Panc1 (cell line): ENCODE results near the gene KHSRP. TPM values are rescaled to one million over a fixed set of nuclear protein-coding genes. Genes with fewer than 3 reads are reported as not detected.

Experiments used
- ATAC-seq: fragments of 200-7000 bp; cut with Tn5 transposase; 2 replicates; pipeline ENCODE4 v1.9.1; 2020; ENCODE audit warnings: mild to moderate bottlenecking, moderate library complexity
- BruUV-seq: library from RNA; stranded (reverse); fragments of 400-500 nt; replicated peaks from 2 replicates; lab custom pipeline; 2021; lab: Mats Ljungman, UMichigan
- CTCF ChIA-PET: fragments of 300-600 bp; sonication (Branson Sonifier 250); formaldehyde crosslinking; loops from one replicate; lab custom pipeline; 2022; ENCODE audit warnings: antibody characterized with exemption; lab: Charles Lee
- POLR2A ChIA-PET: fragments of 300-600 bp; sonication (Branson Sonifier 250); formaldehyde crosslinking; loops from one replicate; lab custom pipeline; 2022; ENCODE audit warnings: antibody characterized with exemption; lab: Charles Lee
- DNase-seq: peaks from one replicate; pipeline ENCODE4 v3.0.0-alpha.2; 2010; ENCODE audit warnings: low read depth, low spot score
- H3K27ac ChIP-seq: 2 replicates; pipeline ENCODE4 v1.5.1; 2011; ENCODE audit warnings: mild to moderate bottlenecking, low read length, inconsistent platforms
- H3K27me3 ChIP-seq: fragments of 200-500 bp; sonication (Bioruptor generic); 2 replicates; pipeline ENCODE4 v1.6.0; 2014; ENCODE audit warnings: low read length, inconsistent platforms; ENCODE audit not compliant: control insufficient read depth, insufficient read depth
- H3K36me3 ChIP-seq: fragments of 200-500 bp; sonication (Bioruptor generic); 2 replicates; pipeline ENCODE4 v1.5.1; 2014; ENCODE audit warnings: inconsistent platforms, mild to moderate bottlenecking, low read length, moderate library complexity; ENCODE audit not compliant: control insufficient read depth, insufficient read depth
- H3K4me1 ChIP-seq: 2 replicates; pipeline ENCODE4 v1.5.1; 2011; ENCODE audit warnings: inconsistent platforms, mild to moderate bottlenecking, low read length, moderate library complexity; ENCODE audit not compliant: control insufficient read depth, insufficient read depth
- H3K4me3 ChIP-seq, 2 experiments: 2 replicates each; pipeline ENCODE4 v1.5.1; 2011 to 2012; ENCODE audit warnings: low read depth in 2 of 2, low read length in 2 of 2, mild to moderate bottlenecking in 2 of 2, inconsistent platforms in 1 of 2, moderate library complexity in 1 of 2
- H3K9me3 ChIP-seq: fragments of 200-500 bp; sonication (Bioruptor generic); 2 replicates; pipeline ENCODE4 v1.5.1; 2014; ENCODE audit warnings: low read depth, mild to moderate bottlenecking, inconsistent platforms, low read length, moderate library complexity; ENCODE audit not compliant: control insufficient read depth, insufficient read depth
- CTCF ChIP-seq: fragments of 450-650 bp; IDR thresholded peaks from 2 replicates; pipeline ENCODE4 v1.5.1; 2017; ENCODE audit warnings: mild to moderate bottlenecking
- POLR2AphosphoS5 ChIP-seq: IDR thresholded peaks from 2 replicates; pipeline ENCODE4 v1.6.1; 2012; ENCODE audit warnings: mild to moderate bottlenecking, low read depth, low read length, moderate library complexity
- SIN3A ChIP-seq: IDR thresholded peaks from 2 replicates; pipeline ENCODE4 v1.6.1; 2012; ENCODE audit warnings: low read depth, mild to moderate bottlenecking, low read length, moderate library complexity, borderline replicate concordance; ENCODE audit not compliant: insufficient read depth
- TCF7L2 ChIP-seq: IDR thresholded peaks from 2 replicates; pipeline ENCODE4 v1.6.1; 2011; ENCODE audit warnings: mild to moderate bottlenecking, low read depth, low read length, inconsistent platforms
- in situ Hi-C: cut with HindIII; loops from 2 replicates; pipeline ENCODE4 v1.10.0; 2016; ENCODE audit warnings: low sequenced_read_pairs, low pct_unique_long_range_greater_than_20kb
- intact Hi-C: fragments of 100-400 bp; cut with micrococcal nuclease; formaldehyde crosslinking; loops from one replicate; pipeline ENCODE4 v1.10.0; 2022; ENCODE audit not compliant: unreplicated experiment
- total RNA-seq: library from RNA; stranded (reverse); gene quantifications from one replicate; pipeline ENCODE4 v1.2.1, GENCODE V29; 2021; ENCODE audit not compliant: unreplicated experiment
- TF ChIP-seq, protein P1 (sequence below), 2 experiments: IDR thresholded peaks; 2 replicates each; pipeline ENCODE4 v1.6.1; 2011 to 2012; ENCODE audit warnings: low read depth in 2 of 2, control low read depth in 1 of 2, low read length in 1 of 2, mild to moderate bottlenecking in 1 of 2, moderate library complexity in 1 of 2; ENCODE audit not compliant: insufficient read depth in 1 of 2

KHSRP gene
- total RNA-seq, 1 experiment from 2014 or later, result 333 TPM

GRCh38 chr19:6472713-6473112, 48.1 kb upstream of the KHSRP start:
- no peak overlapping the region for H3K27ac ChIP-seq
- H3K4me1 ChIP-seq, result no peaks in the 10 kb centered on the region
- no peaks in the 10 kb centered on the region for H3K27me3 ChIP-seq
- no TSS peak for BruUV-seq
- POLR2A ChIA-PET, result no interaction called here
- H3K4me3 ChIP-seq, result no peak overlapping the region
- no peaks in the 10 kb centered on the region for H3K36me3 ChIP-seq
- CTCF ChIA-PET, result no interaction called here
- no peaks in the 10 kb centered on the region for H3K9me3 ChIP-seq
- ATAC-seq (no peak), DNase-seq (no peak)
- intact Hi-C loops, result no loop called here
- in situ Hi-C loops, result no loop called here
- TF ChIP-seq, protein P1, sequence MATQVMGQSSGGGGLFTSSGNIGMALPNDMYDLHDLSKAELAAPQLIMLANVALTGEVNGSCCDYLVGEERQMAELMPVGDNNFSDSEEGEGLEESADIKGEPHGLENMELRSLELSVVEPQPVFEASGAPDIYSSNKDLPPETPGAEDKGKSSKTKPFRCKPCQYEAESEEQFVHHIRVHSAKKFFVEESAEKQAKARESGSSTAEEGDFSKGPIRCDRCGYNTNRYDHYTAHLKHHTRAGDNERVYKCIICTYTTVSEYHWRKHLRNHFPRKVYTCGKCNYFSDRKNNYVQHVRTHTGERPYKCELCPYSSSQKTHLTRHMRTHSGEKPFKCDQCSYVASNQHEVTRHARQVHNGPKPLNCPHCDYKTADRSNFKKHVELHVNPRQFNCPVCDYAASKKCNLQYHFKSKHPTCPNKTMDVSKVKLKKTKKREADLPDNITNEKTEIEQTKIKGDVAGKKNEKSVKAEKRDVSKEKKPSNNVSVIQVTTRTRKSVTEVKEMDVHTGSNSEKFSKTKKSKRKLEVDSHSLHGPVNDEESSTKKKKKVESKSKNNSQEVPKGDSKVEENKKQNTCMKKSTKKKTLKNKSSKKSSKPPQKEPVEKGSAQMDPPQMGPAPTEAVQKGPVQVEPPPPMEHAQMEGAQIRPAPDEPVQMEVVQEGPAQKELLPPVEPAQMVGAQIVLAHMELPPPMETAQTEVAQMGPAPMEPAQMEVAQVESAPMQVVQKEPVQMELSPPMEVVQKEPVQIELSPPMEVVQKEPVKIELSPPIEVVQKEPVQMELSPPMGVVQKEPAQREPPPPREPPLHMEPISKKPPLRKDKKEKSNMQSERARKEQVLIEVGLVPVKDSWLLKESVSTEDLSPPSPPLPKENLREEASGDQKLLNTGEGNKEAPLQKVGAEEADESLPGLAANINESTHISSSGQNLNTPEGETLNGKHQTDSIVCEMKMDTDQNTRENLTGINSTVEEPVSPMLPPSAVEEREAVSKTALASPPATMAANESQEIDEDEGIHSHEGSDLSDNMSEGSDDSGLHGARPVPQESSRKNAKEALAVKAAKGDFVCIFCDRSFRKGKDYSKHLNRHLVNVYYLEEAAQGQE (IDR thresholded peaks at IDR 0.05; ENCODE audit: insufficient read depth in 1 of 2, low read depth in 2 of 2, low read length in 1 of 2), result no peak
- TF ChIP-seq TCF7L2 (no peak), CTCF (no peak), SIN3A (no peak), POLR2AphosphoS5 (no peak)

GRCh38 chr19:6471076-6471475, 46.5 kb upstream of the KHSRP start:
- BruUV-seq, result no TSS peak
- H3K36me3 ChIP-seq, result no peaks in the 10 kb centered on the region
- H3K27me3 ChIP-seq, result no peaks in the 10 kb centered on the region
- intact Hi-C loops (no loop called here), in situ Hi-C loops (no loop called here)
- no peak for ATAC-seq
- CTCF ChIA-PET, result no interaction called here
- TF ChIP-seq TCF7L2, result no peak
- no peak for TF ChIP-seq SIN3A
- no peak for TF ChIP-seq CTCF
- TF ChIP-seq POLR2AphosphoS5, result no peak
- TF ChIP-seq, protein P1 (IDR thresholded peaks at IDR 0.05; ENCODE audit: insufficient read depth in 1 of 2, low read depth in 2 of 2, low read length in 1 of 2), result no peak
- H3K27ac ChIP-seq, result no peak overlapping the region
- no peak overlapping the region for H3K4me3 ChIP-seq
- POLR2A ChIA-PET, result no interaction called here
- no peaks in the 10 kb centered on the region for H3K4me1 ChIP-seq
- no peaks in the 10 kb centered on the region for H3K9me3 ChIP-seq
- DNase-seq, result no peak
